Measurements from ENCODE around the gene HNF1B.

HNF1B gene

GRCh38 chr17:37745801-37746426, 1.1 kb upstream of the HNF1B start:
- CTCF ChIA-PET, result interaction anchor here (0.5 to 3.5 kb wide), 5 partner anchors 9 to 45 kb away, joined by 3 to 16 read pairs (median 6); no protein-coding TSS in a partner anchor
- no peak for DNase-seq (ENCODE audit: extremely low spot score)
- no peak for TF ChIP-seq CTCF (IDR thresholded peaks at IDR 0.05; ENCODE audit: control extremely low read depth, extremely low read depth, low read depth, missing control alignments)
- POLR2A ChIA-PET, result interaction anchor here (0.5 kb wide), 1 partner anchor 13 kb away, joined by 8 read pairs; no protein-coding TSS in a partner anchor

- POLR2A ChIA-PET, result no interaction called here
- no peak for TF ChIP-seq CTCF (IDR thresholded peaks at IDR 0.05; ENCODE audit: control extremely low read depth, extremely low read depth, low read depth, missing control alignments)
- CTCF ChIA-PET, result interaction anchor here (1.5 to 2.4 kb wide), 4 partner anchors 10 to 26 kb away, joined by 3 to 8 read pairs (median 7); no protein-coding TSS in a partner anchor
- DNase-seq (ENCODE audit: extremely low spot score), result peak; percentile 20
These were observed 279 bp downstream of the HNF1B start for GRCh38 chr17:37744633-37744927.

GRCh38 chr17:37743875-37744632, 805 bp downstream of the HNF1B start:
- TF ChIP-seq CTCF (IDR thresholded peaks at IDR 0.05; ENCODE audit: control extremely low read depth, extremely low read depth, low read depth, missing control alignments), result no peak
- CTCF ChIA-PET, result interaction anchor here (1.5 to 2.4 kb wide), 3 partner anchors 9 to 27 kb away, joined by 3 to 8 read pairs (median 8); no protein-coding TSS in a partner anchor
- peak; percentile 51 for DNase-seq (ENCODE audit: extremely low spot score)
- POLR2A ChIA-PET, result interaction anchor here (0.6 kb wide), 2 partner anchors 72 to 879 kb away, joined by 3 to 5 read pairs; no protein-coding TSS in a partner anchor

GRCh38 chr17:37743612-37743874, 1.3 kb downstream of the HNF1B start:
- peak; percentile 65 for DNase-seq (ENCODE audit: extremely low spot score)
- CTCF ChIA-PET, result interaction anchor here (1.5 to 1.6 kb wide), 2 partner anchors 9 to 27 kb away, joined by 3 to 8 read pairs; no protein-coding TSS in a partner anchor
- POLR2A ChIA-PET, result interaction anchor here (0.6 kb wide), 2 partner anchors 72 to 879 kb away, joined by 3 to 5 read pairs; no protein-coding TSS in a partner anchor
- no peak for TF ChIP-seq CTCF (IDR thresholded peaks at IDR 0.05; ENCODE audit: control extremely low read depth, extremely low read depth, low read depth, missing control alignments)

GRCh38 chr17:37742762-37743611, 1.9 kb downstream of the HNF1B start:
- POLR2A ChIA-PET, result no interaction called here
- CTCF ChIA-PET, result no interaction called here
- no peak for TF ChIP-seq CTCF (IDR thresholded peaks at IDR 0.05; ENCODE audit: control extremely low read depth, extremely low read depth, low read depth, missing control alignments)
- peak; percentile 43 for DNase-seq (ENCODE audit: extremely low spot score)

- DNase-seq (ENCODE audit: extremely low spot score), result no peak
- TF ChIP-seq CTCF (IDR thresholded peaks at IDR 0.05; ENCODE audit: control extremely low read depth, extremely low read depth, low read depth, missing control alignments), result no peak
- ChIA-PET CTCF (interaction anchor here (1.0 kb wide), 1 partner anchor 9 kb away, joined by 5 read pairs; no protein-coding TSS in a partner anchor), POLR2A (no interaction called here)
These were observed 2.6 kb downstream of the HNF1B start for GRCh38 chr17:37742116-37742761.

All from GM10248 (cell line).